Activated CD4-positive, alpha-beta T cell treated with anti-CD3 and anti-CD28 coated beads for 4 hours (primary cell): Measurements from ENCODE around the gene VNN1.

ENCODE experiments used
- DNase-seq, 2 donors: peaks; one replicate each; pipeline ENCODE4 v3.0.0-alpha.2; 2020

The VNN1 gene, protein sequence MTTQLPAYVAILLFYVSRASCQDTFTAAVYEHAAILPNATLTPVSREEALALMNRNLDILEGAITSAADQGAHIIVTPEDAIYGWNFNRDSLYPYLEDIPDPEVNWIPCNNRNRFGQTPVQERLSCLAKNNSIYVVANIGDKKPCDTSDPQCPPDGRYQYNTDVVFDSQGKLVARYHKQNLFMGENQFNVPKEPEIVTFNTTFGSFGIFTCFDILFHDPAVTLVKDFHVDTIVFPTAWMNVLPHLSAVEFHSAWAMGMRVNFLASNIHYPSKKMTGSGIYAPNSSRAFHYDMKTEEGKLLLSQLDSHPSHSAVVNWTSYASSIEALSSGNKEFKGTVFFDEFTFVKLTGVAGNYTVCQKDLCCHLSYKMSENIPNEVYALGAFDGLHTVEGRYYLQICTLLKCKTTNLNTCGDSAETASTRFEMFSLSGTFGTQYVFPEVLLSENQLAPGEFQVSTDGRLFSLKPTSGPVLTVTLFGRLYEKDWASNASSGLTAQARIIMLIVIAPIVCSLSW

GRCh38 chr6:132713352-132714134 is at the start of gene VNN1:
Gene VNN1 (minus strand): TSS chr6:132714055. CDS start chr6:132714035, 20 bp downstream.
- no peak for DNase-seq

GRCh38 chr6:132763269-132763668 is 49.4 kb upstream of the VNN1 start:
- DNase-seq, result peak; percentile 12 to 24

GRCh38 chr6:132760256-132760655 is 46.4 kb upstream of the VNN1 start:
- DNase-seq, result no peak

GRCh38 chr6:132758689-132759088 is 44.8 kb upstream of the VNN1 start:
- no peak for DNase-seq

DNA sequence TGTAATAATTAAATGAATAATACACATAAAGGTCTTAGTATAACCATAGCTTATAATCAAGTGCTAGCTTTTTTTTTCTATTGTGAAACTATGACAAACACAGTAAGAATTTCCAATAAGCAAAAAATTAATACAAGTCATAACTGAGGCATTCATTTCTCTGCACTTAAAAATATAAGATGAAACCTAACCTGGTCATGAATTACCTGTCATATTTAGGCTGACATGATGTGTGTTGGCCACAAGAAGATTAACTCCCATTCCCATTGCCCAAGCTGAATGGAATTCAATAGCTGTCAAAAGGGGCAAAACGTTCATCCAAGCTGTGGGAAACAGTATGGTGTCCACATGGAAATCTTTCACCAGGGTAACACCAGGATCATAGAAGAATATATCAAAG is 38.4 kb upstream of the VNN1 start:
- no peak for DNase-seq

- DNase-seq, result no peak
Observed at GRCh38 chr6:132751828-132752227, 38.0 kb upstream of the VNN1 start.

DNA sequence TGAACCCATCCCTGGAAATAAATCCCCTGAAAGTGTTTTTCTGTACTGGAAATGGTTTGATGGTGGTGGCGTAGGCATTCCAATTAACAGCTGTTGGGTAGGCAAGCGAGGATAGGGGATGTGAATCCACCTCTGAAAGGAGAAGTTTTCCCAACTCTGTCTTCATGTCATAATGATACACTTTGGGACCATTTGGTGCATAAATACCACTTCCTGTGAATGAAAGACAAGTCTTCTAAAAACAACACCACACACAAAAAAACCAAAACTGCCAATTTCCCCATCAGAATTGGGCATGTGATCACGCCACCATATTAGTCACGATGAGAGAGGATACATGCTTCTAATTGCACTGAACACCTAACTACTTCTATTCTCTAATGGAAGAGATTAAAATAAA is 37.5 kb upstream of the VNN1 start:
- DNase-seq, result no peak

GRCh38 chr6:132750455-132751248 is 36.8 kb upstream of the VNN1 start:
- DNase-seq, result no peak

GRCh38 chr6:132749111-132749510 is 35.3 kb upstream of the VNN1 start:
- DNase-seq, result no peak

DNA sequence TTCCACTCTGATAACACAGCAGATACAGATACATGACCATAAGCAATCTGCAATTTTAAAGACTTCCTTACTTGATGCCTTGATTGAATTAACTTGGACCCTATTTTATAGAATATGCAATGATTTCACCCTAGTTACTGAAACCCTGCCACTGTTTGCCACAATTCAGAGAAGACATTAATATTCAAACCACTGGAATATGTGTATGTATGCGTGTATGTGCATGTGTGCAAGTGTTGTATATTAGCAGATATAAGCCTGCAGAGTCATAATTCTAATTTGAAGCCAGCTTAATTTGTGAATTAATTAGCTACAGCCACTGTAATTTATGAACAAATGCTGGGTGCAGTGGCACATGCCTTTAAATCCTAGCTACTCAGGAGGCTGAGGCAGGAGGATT is 34.6 kb upstream of the VNN1 start:
- DNase-seq, result no peak

DNA sequence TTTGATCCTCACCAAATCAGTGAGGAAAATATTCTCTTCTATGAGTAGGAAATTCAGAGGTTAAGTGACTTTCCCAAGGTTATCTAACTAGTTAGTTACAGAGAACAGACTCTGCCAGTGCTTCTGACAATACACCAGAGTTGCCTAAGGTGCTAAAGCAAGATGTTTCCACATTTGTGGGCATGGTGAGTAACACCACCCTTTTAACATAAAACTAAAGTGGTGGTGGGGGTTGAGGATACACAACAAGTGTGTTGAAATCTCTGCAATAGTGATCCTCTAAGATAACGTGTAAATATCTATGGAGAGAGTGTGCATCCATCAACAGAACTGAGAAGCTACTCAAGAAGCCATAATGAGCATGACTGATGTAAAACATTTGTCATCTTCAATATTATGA is 32.2 kb upstream of the VNN1 start:
- no peak for DNase-seq

- DNase-seq, result no peak
Observed at GRCh38 chr6:132742495-132742894, 28.6 kb upstream of the VNN1 start.

GRCh38 chr6:132741281-132741680 is 27.4 kb upstream of the VNN1 start:
- DNase-seq, result no peak

DNA sequence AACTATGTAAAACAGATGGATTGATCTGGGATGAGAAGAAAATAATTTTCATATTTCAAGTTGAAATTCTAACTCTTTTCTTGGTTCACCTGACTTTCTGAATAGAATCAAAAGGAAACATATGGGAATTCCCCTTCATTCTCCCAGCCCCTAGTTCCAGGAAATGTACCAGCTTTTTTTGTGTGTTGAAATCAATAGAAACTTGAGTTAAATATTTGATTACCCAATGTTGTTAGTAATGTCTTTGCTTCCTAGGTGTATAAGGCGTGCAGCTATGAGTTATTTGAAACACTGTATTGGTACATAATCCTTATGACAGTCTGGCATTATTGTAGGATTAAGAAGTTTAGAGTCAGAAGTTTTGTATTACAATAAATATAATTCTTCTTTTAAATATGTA is 22.4 kb upstream of the VNN1 start:
- no peak for DNase-seq

DNA sequence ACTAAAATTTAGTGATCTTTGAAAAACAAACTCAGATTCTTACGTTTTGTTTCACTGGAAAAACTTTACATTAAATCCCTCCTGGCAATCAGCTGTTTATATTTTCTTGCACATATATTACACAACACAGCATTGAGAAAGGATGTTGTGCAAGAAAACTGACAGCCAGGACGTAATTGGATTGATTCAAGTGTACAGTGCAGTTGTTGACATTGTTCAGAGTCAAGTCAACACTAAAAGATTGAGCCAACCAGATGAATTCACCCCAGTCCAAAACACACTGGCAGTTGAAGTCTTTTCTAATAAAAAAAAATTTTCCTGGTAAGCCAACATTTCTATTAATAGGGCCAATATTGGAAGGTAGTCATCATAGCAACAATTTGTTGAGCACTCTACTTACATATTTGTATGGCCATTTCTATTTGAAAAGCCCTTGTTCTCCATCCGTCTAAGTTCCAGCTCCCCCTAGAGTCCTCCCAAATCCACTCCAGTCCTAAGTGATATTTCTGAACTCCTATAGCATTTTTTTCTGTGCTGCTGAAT is 20.9 kb upstream of the VNN1 start:
- no peak for DNase-seq

GRCh38 chr6:132733814-132734213 is 20.0 kb upstream of the VNN1 start:
- DNase-seq, result no peak

GRCh38 chr6:132733283-132733682 is 19.4 kb upstream of the VNN1 start:
- no peak for DNase-seq

DNA sequence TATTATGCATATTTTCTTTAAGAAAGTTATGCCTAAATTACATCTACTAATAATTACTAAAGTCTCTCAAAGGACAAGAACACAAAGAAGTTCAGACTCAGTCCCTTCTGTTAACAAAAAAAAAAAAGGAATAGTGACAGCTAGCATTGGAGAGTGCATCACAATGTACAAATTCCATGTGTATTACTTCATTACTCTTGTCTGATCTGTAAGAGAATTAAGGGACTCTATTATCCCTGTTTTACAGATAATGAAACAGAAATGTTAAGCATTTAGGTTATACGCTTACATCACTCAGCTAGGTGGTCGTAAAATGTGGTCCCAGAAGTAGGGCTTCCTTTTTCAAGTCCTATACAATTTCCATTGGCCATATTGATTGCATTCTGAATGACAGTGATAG is 17.2 kb upstream of the VNN1 start:
- DNase-seq, result no peak

- DNase-seq, result no peak
Observed at GRCh38 chr6:132730560-132730959, 16.7 kb upstream of the VNN1 start.

- DNase-seq, result no peak
Observed at GRCh38 chr6:132728616-132729015, 14.8 kb upstream of the VNN1 start.

GRCh38 chr6:132726608-132726975 is 12.7 kb upstream of the VNN1 start:
- no peak for DNase-seq

DNA sequence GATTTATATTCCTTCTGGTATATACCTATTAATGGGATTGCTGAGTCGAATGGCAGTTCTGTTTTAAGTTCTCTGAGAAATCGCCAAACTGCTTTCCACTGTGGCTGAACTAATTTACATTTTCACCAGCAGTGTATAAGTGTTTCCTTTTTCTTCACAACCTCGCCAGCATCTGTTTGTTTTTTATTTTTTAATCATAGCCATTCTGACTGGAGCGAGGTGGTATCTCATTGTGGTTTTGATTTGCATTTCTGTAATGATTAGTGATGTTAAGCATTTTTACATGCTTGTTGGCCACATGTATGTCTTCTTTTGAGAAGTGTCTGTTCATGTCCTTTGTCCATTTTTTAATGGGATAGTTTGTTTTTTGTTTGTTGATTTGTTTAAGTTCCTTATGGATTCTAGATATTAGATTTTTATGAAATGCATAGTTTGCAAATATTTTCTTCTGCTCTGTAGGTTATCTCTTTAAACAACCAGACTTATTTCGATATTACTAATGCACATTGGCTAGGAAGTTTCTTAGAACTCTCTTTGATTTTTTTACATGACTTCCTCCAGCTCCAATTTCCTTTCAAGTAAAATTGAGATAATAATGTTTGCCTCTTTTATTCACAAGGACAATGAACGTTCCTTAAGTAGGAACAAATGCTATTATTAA is 12.2 kb upstream of the VNN1 start:
- no peak for DNase-seq
